Pons (tissue), 1 donor: Measurements from ENCODE around the gene CNTNAP1.

Source experiments
- DNase-seq: peaks from one replicate; pipeline ENCODE4 v3.0.0-alpha.2; 2016; ENCODE audit warnings: low spot score

The CNTNAP1 gene

GRCh38 chr17:42685831-42686230, 3.5 kb downstream of the CNTNAP1 start:
- DNase-seq = no peak

- no peak for DNase-seq
These were observed 4.3 kb downstream of the CNTNAP1 start for GRCh38 chr17:42686520-42687128.

DNA sequence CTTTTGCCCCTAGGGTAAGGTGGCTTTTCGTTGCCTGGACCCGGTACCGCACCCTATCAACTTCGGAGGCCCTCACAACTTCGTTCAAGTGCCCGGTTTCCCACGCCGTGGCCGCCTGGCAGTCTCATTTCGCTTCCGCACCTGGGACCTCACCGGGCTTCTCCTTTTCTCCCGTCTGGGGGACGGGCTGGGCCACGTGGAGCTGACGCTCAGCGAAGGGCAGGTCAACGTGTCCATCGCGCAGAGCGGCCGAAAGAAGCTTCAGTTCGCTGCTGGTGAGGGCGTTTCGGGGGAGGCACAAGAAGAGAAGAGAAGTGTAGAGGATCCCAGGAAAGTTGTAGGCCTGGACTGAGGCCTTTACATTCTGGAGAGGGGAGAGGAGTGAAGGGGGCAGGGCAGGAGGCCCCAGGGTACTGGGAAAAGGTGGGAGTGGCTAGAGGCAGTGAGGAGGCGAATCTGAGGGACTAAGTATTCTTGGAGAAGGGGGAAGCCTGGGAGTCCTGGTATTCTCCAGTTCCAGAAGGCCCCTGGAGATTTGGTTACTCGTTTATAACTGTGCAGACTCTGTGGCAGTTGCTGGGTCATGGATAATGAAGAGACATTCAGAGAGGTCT, 5.5 kb downstream of the CNTNAP1 start:
- no peak for DNase-seq

- no peak for DNase-seq
These were observed 8.3 kb downstream of the CNTNAP1 start for GRCh38 chr17:42690596-42690995.

DNA sequence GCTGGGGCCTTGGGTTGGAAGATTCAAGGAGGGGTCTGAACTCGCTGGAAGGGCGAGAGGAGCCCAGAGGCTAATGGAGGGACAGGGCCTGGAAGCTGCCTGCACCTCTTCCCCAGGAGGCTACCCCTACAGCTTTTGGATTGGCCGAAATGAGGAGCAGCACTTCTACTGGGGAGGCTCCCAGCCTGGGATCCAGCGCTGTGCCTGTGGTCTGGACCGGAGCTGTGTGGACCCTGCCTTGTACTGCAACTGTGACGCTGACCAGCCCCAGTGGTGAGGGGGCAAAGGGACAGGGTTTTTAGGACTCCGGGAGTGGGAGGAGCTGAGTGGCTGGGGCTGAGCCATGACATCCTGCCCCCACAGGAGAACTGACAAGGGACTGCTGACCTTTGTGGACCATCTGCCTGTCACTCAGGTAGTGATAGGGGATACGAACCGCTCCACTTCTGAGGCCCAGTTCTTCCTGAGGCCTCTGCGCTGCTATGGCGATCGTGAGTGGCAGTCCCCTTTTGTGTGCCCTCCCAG, 8.8 kb downstream of the CNTNAP1 start:
- DNase-seq = no peak

GRCh38 chr17:42692489-42692888, 10.2 kb downstream of the CNTNAP1 start:
- DNase-seq = no peak

DNA sequence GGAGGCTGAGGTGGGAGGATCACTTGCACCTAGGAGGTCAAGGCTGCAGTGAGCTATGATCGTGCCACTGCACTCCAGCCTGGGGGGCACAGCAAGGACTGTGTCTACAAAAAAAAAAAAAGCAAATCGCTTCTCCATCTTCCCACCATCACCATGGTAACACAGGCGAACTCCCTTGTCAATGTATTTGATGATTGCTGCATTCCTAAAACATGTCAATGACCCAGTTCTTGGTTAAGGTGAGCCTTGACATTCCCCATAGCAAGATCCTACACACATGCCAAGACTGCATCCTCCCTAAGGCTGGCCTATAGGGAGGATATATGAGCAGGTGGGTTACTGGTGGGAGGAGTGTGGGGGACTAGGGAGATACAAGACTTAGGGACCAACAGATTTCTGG, 12.2 kb downstream of the CNTNAP1 start:
- no peak for DNase-seq

DNA sequence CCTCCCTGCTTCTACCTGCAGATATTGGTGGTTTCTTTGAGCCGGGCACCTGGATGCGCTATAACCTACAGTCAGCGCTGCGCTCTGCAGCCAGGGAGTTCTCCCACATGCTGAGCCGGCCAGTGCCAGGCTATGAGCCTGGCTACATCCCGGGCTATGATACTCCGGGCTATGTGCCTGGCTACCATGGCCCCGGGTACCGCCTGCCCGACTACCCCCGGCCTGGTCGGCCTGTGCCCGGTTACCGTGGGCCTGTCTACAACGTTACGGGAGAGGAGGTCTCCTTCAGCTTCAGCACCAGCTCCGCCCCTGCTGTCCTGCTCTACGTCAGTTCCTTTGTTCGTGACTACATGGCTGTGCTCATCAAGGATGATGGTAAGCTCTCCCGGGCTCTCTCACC, 13.2 kb downstream of the CNTNAP1 start:
- no peak for DNase-seq

DNA sequence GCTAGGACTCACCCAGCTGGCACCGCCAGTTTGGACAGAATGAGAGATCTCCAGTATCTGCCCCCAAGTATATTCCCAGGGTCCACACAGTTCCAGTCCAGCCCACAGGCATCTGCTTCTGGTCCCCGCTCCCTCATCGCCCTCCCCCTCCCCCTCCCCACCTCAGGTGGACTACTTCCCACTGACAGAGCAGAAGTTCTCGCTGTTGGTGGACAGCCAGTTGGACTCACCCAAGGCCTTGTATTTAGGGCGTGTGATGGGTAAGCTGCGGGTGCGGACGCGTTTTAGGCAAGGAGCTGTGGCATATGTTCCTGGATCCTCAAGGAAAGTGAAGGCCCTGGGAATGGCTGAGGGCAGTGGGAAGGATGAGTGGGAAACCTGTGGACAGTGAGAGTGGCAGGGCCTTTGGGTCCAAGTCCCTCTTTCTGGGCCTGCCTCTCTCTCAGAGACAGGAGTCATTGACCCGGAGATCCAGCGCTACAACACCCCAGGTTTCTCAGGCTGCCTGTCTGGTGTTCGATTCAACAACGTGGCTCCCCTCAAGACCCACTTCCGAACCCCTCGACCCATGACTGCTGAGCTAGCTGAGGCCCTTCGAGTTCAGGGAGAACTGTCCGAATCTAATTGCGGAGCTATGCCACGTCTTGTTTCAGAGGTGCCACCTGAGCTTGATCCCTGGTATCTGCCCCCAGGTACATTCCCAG, 14.9 kb downstream of the CNTNAP1 start:
- DNase-seq = no peak

- DNase-seq = no peak
These were observed 16.5 kb downstream of the CNTNAP1 start for GRCh38 chr17:42698736-42699414.

GRCh38 chr17:42699415-42699740, 17.0 kb downstream of the CNTNAP1 start:
- no peak for DNase-seq

DNA sequence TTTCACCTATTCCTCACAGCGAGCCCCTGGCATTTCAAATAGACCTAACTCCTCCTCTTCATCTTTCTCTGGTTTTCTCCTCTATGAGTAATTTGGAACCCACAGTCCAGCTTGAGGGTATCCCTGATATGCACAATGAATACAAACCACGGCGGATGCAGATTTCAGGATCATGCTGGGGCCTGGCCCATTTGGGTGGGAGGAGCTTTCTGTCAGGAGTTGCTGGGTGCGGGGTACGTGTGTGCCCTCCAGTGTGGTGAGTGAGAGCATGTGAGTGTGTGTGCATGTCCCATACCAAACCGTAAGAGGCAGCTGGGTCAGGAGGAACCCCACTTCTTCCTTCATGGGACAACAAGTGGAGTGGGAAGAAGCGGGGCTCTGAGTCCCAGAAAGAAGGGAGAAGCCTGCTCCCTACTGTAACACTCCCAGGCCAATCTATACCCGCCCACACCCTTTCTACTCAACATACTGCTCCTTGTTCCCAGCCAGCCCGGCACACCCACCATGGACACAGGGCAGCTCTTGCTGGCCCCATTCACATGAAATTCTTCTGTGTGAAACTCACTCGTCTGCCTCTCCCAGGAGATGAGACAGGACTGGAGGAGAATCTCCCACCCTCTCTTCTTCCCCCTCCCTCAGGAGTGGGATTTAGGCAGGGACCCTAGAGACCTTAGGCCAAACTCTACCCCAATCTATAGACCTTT, 18.4 kb downstream of the CNTNAP1 start:
- DNase-seq = no peak

DNA sequence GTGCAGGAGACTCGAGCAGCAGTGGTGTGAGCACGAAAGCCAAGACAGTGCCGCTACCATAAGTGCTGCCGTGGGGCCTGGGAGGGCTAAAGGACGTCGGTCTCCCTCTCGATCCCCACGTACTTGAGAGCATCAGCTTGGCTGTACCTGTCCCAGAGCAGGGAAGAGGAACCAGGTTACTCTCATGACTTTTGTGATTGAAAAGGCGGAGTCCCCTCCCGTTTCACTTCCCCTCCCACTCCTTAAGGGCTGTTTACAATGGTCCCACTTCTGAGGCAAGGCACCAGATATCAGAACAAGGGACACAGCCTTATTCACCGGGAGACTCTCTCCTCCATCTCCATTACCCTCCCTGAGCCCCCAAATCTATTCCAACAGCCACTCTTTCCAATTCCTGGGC, 20.1 kb downstream of the CNTNAP1 start:
- DNase-seq = no peak

GRCh38 chr17:42704490-42704836, 22.1 kb downstream of the CNTNAP1 start:
- no peak for DNase-seq

- no peak for DNase-seq
These were observed 22.6 kb downstream of the CNTNAP1 start for GRCh38 chr17:42704837-42705494.

DNA sequence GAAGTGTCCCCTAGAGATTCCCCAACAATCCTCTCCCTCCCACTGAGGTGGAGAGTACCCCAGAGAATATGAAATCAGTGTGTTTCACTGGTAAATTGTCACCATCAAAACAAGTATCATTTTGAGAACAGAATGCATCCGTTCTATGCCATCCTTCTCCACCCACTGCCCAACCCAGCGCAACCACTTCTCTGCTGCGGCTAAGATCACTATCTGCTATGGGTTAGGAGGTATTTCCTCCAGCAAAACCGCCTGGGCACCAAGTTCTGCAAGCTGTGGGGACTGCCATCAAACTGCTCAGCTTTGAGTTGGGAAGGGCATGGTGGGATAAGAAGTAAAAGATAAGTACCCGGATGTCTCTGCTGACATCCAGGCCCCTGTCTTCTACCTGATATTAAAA, 24.4 kb downstream of the CNTNAP1 start:
- no peak for DNase-seq

DNA sequence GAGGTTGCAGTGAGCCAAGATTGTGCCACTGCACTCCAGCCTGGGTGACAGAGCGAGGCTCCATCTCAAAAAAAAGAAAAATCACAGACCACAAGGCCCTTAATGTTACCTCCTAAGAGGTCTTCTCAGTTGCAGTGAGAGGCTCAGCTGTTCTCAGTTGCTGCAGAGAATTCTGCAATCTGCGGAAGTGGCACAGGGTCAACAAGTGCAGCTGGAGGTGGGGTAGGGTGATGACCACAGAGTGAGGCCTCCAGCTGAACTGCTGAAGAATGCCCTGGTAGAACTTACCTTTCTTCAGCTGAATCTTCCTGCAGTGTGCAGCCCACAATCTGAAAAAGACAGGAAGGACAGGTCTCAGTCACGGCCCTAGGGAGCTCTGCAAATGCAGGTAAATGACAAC, 26.3 kb downstream of the CNTNAP1 start:
- DNase-seq = no peak

DNA sequence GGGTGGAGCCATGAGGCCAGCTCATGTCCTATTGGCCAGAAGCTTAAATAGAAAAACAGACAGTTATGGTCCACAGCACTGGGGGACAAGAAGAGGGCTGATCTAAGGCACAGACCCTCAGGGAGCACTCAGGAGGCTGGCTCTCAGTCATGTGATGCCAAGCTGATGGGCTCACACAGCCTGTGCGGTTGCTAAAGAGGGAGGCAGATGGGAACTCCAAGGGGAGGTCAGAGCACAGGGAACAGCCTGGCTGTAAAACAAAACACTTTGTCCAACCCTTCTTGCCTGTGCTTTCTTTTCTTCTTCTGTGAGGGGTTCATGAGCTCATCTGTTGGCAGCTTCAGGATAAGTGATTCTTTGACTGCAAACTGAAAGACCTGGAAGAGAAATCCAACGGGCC, 27.2 kb downstream of the CNTNAP1 start:
- DNase-seq = peak; percentile 14

GRCh38 chr17:42720996-42721583, 38.8 kb downstream of the CNTNAP1 start:
- peak; percentile 92 for DNase-seq

GRCh38 chr17:42723636-42724035, 41.3 kb downstream of the CNTNAP1 start:
- DNase-seq = no peak

DNA sequence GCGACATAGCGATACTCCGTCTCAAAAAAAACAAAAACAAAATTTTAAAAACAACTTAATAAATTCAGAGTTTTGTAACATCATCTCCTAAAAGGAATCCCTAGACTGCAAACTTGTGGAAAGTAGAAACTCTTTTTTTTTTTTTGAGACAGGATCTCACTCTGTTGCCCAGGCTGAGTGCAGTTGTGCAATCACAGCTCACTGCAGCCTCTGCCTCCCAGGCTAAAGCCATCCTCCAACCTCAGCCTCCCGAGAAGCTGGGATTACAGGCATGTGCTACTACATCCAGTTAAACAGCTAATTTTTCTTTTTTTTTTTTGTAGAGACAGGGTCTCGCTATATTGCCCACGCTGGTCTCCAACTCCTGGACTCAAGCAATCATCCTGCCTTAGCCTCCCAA, 42.8 kb downstream of the CNTNAP1 start:
- DNase-seq = no peak
